ENCODE measurements around the gene CAMKK2. TPM values are rescaled to one million over a fixed set of nuclear protein-coding genes. Genes with fewer than 3 reads are reported as not detected.

Gene CAMKK2
- total RNA-seq, 1 donor from 2014 or later, result 36.9 TPM

- intact Hi-C loops (cut with DNase I), result no loop called here
- DNase-seq (ENCODE audit: low spot score in 2 of 2), result no peak
These were observed 50.6 kb downstream of the CAMKK2 start for GRCh38 chr12:121245951-121246350.

GRCh38 chr12:121245031-121245430, 51.5 kb downstream of the CAMKK2 start:
- TF ChIP-seq, protein P1, sequence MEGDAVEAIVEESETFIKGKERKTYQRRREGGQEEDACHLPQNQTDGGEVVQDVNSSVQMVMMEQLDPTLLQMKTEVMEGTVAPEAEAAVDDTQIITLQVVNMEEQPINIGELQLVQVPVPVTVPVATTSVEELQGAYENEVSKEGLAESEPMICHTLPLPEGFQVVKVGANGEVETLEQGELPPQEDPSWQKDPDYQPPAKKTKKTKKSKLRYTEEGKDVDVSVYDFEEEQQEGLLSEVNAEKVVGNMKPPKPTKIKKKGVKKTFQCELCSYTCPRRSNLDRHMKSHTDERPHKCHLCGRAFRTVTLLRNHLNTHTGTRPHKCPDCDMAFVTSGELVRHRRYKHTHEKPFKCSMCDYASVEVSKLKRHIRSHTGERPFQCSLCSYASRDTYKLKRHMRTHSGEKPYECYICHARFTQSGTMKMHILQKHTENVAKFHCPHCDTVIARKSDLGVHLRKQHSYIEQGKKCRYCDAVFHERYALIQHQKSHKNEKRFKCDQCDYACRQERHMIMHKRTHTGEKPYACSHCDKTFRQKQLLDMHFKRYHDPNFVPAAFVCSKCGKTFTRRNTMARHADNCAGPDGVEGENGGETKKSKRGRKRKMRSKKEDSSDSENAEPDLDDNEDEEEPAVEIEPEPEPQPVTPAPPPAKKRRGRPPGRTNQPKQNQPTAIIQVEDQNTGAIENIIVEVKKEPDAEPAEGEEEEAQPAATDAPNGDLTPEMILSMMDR (IDR thresholded peaks at IDR 0.05), result no peak
- H3K36me3 ChIP-seq, result peaks cover 28 to 57% of the 10 kb centered on the region in 2 donors

More at GRCh38 chr12:121245951-121246350, 50.6 kb downstream of the CAMKK2 start:
- Histone ChIP-seq H3K9me3 (no peaks in the 10 kb centered on the region), H3K27ac (no peak overlapping the region), H3K36me3 (peaks cover 34 to 66% of the 10 kb centered on the region in 2 donors), H3K27me3 (no peaks in the 10 kb centered on the region), H3K4me1 (peaks cover 3 to 4% of the 10 kb centered on the region in 2 donors), H3K4me3 (no peak overlapping the region)
- TF ChIP-seq, protein P1 (IDR thresholded peaks at IDR 0.05), result no peak

DNA sequence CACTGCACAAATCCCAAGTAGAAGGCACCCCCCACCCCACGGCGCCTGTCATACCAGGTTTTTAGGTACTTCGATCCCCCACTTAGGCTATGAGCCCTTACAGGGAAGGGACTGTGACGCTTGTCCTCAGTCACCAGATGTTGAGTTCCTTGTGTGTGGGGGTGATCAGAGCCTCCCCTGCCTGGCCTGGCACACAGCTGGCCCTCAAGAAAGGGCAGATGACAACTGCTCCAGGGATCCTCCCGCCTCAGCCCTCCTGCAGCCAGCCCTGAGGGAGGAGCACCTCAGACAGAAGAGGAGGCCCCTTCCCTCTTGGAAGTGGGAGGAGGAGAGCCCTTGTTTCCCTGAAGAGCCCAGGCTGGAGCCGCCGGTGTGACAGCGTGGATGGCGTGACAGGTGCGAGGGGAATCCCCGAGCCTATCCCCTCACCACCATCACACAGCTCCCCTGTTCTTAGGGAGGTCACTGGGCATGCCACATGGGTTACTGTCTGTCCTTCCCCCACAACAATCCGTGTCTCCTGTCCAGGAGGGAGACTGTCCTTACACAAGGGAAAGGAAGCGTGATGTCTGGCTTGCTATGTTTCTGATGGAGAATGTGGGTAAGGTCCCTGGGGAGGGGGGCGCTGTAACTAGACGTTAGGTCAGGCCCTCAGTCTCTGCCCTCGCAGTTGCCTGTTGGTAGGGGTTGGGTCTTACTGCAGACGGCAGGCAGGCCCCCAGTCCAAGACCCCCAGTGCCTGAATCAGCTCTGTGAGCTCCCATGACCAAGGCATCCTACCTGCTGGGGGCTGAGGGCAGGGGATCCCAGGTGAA, 55.1 kb downstream of the CAMKK2 start:
- TF ChIP-seq, protein P1 (IDR thresholded peaks at IDR 0.05), result no peak
- intact Hi-C loops (cut with DNase I), result no loop called here
- Histone ChIP-seq H3K4me3 (peak overlapping the region; percentile 20 to 65), H3K4me1 (peaks cover 4 to 10% of the 10 kb centered on the region in 2 donors), H3K27me3 (no peaks in the 10 kb centered on the region), H3K9me3 (no peaks in the 10 kb centered on the region), H3K27ac (peak overlapping the region; percentile 73 to 81), H3K36me3 (peaks cover 0 to 23% of the 10 kb centered on the region in 2 donors)
- no peak for DNase-seq (ENCODE audit: low spot score in 2 of 2)

More at GRCh38 chr12:121245031-121245430, 51.5 kb downstream of the CAMKK2 start:
- no peak overlapping the region for H3K27ac ChIP-seq
- no peak for DNase-seq (ENCODE audit: low spot score in 2 of 2)
- no peak overlapping the region for H3K4me3 ChIP-seq
- peaks cover 4 to 7% of the 10 kb centered on the region in 2 donors for H3K4me1 ChIP-seq
- intact Hi-C loops (cut with DNase I), result no loop called here
- no peaks in the 10 kb centered on the region for H3K9me3 ChIP-seq
- H3K27me3 ChIP-seq, result no peaks in the 10 kb centered on the region

DNA sequence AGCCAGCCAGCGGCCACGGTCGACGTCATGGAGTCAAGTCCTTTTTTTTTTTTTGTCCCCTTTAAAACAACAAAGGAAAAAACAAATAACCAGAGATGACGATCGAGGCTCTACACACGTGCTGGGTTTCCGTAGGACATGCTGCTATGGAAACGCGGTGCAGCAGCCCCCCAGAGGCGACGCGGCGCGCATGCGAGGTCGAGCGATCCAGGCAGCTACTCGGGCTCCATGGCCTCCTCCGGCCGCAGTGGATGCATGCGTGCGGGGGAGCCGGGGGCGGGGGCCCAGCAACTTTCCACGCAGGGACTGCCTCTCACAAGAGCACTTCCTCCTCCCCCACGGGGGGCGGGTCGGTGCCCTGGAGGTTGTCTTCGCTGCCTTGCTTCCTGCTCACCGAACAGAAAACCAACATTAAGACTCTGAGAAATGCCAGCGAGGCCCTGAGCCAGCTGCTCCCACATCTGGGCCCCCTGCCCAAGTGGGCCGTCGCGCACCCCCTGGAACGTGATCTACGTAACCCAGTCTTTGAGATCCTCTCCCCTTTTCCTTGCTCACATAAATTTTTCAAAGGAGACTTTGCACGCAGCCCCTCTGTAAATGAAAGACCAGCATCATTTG, 55.9 kb downstream of the CAMKK2 start:
- Histone ChIP-seq H3K27me3 (no peaks in the 10 kb centered on the region), H3K36me3 (peaks cover 0 to 28% of the 10 kb centered on the region in 2 donors), H3K4me1 (peaks cover 4 to 10% of the 10 kb centered on the region in 2 donors), H3K9me3 (no peaks in the 10 kb centered on the region), H3K27ac (peak overlapping the region; percentile 73 to 81), H3K4me3 (peak overlapping the region; percentile 20 to 65)
- peak; percentile 51 to 92 for DNase-seq (ENCODE audit: low spot score in 2 of 2)
- intact Hi-C loops (cut with DNase I), result no loop called here
- TF ChIP-seq, protein P1 (IDR thresholded peaks at IDR 0.05), result peak in 1 of 3 experiments; percentile 9

- H3K4me1 ChIP-seq, result peaks cover 4 to 10% of the 10 kb centered on the region in 2 donors
- intact Hi-C loops (cut with DNase I), result no loop called here
- peaks cover 0 to 26% of the 10 kb centered on the region in 2 donors for H3K36me3 ChIP-seq
- TF ChIP-seq, protein P1 (IDR thresholded peaks at IDR 0.05), result no peak
- no peak for DNase-seq (ENCODE audit: low spot score in 2 of 2)
- no peaks in the 10 kb centered on the region for H3K27me3 ChIP-seq
- H3K27ac ChIP-seq, result peak overlapping the region; percentile 73 to 81
- peak overlapping the region in 1 of 2 donors; percentile 65 for H3K4me3 ChIP-seq
- no peaks in the 10 kb centered on the region for H3K9me3 ChIP-seq
These were observed 56.5 kb downstream of the CAMKK2 start for GRCh38 chr12:121240062-121240420.
